Measurements from ENCODE around the gene POMT1. TPM values are rescaled to one million over a fixed set of nuclear protein-coding genes. Genes with fewer than 3 reads are reported as not detected.

POMT1 gene
- total RNA-seq, 1 experiment from 2014 or later: 34.1 TPM

DNA sequence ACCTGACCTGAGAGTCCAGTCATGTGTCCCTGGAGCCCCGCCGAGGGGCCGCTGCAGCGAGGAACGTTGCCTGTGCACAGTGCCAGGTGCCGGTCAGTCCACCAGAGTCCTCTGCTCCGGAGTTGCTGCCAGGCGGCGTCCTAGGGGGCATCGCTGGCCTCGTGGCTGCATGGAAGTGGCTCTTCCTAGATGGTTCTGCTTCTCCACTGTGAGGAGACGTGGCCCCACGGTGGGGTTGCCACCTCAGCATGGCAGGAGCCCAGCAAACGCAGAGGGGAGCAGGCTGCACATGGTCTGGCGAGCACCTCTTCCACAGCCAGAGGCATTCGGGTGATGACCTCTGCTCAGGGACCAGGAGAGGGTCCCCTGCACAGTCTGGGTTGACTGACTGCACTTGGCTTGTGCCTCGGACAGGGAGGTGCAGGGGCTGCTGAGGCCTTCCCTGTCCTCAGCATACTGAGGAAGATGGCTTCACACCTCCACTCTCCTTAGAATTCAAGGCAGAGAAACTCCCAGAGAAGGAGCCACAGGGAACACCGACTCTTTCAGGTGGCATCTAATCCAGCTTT is 25.9 kb upstream of the POMT1 start:
- no peak overlapping the region for H3K18ac ChIP-seq (ENCODE audit: insufficient read length, low read depth, low read length)
- H3K4me1 ChIP-seq (ENCODE audit: insufficient read depth, low read length): no peaks in the 10 kb centered on the region
- H2BK15ac ChIP-seq (ENCODE audit: low read depth, low read length): no peak overlapping the region
- H3T11ph ChIP-seq (ENCODE audit: low read length): no peak overlapping the region
- no peak overlapping the region for H3K4ac ChIP-seq (ENCODE audit: low read depth, low read length)
- no peaks in the 10 kb centered on the region for H3K79me2 ChIP-seq (ENCODE audit: insufficient read depth, low read length)
- no peak overlapping the region for H2AFZ ChIP-seq (ENCODE audit: low read length)
- no peaks in the 10 kb centered on the region for H3K23me2 ChIP-seq (ENCODE audit: insufficient read length, low read depth, low read length, poor library complexity, severe bottlenecking)
- no peaks in the 10 kb centered on the region for H4K20me1 ChIP-seq (ENCODE audit: control insufficient read depth, insufficient read depth, insufficient read length)
- no peak overlapping the region for H3K4me3 Mint-ChIP-seq
- no peak for DNase-seq
- peak overlapping the region in 1 of 3 experiments; percentile 84; a peak in 1 of 7 replicates for H3K27ac Mint-ChIP-seq
- H3K4me1 Mint-ChIP-seq: peaks cover 0 to 3% of the 10 kb centered on the region in 2 experiments; a peak in 1 of 4 replicates
- H3K9me3 ChIP-seq (ENCODE audit: control insufficient read depth, low read depth, low read length): no peaks in the 10 kb centered on the region
- H4K5ac ChIP-seq (ENCODE audit: insufficient read length, low read depth, low read length): no peak overlapping the region
- H2AK5ac ChIP-seq (ENCODE audit: insufficient read length, low read length): no peak overlapping the region
- peaks cover 2% of the 10 kb centered on the region; the same call in 1 of the 2 replicates for H3K27me3 Mint-ChIP-seq (ENCODE audit: low read depth)
- no peak overlapping the region for H2BK120ac ChIP-seq (ENCODE audit: low read depth, low read length, poor library complexity, severe bottlenecking)
- H3K9me3 Mint-ChIP-seq: no peaks in the 10 kb centered on the region
- H4K91ac ChIP-seq (ENCODE audit: insufficient read length, low read depth, low read length): no peak overlapping the region
- TF ChIP-seq, protein P1, sequence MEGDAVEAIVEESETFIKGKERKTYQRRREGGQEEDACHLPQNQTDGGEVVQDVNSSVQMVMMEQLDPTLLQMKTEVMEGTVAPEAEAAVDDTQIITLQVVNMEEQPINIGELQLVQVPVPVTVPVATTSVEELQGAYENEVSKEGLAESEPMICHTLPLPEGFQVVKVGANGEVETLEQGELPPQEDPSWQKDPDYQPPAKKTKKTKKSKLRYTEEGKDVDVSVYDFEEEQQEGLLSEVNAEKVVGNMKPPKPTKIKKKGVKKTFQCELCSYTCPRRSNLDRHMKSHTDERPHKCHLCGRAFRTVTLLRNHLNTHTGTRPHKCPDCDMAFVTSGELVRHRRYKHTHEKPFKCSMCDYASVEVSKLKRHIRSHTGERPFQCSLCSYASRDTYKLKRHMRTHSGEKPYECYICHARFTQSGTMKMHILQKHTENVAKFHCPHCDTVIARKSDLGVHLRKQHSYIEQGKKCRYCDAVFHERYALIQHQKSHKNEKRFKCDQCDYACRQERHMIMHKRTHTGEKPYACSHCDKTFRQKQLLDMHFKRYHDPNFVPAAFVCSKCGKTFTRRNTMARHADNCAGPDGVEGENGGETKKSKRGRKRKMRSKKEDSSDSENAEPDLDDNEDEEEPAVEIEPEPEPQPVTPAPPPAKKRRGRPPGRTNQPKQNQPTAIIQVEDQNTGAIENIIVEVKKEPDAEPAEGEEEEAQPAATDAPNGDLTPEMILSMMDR (conservative IDR thresholded peaks at IDR 0.05): no peak
- no peak overlapping the region for H4K8ac ChIP-seq (replicated peaks; ENCODE audit: insufficient read length, low read depth, low read length)
- no peaks in the 10 kb centered on the region for H3K79me1 ChIP-seq (ENCODE audit: insufficient read depth, low read depth, low read length, poor library complexity, severe bottlenecking)
- no peak overlapping the region for H3K27ac ChIP-seq (ENCODE audit: insufficient read length, low read depth, low read length)
- peaks cover 59 to 91% (median 90%) of the 10 kb centered on the region in 3 experiments for H3K36me3 Mint-ChIP-seq (ENCODE audit: insufficient read depth in 1 of 3, low read depth in 3 of 3)
- H3K27me3 ChIP-seq (ENCODE audit: insufficient read depth, low read length): no peaks in the 10 kb centered on the region
- no peak overlapping the region for H3K56ac ChIP-seq (ENCODE audit: insufficient read length, low read depth, low read length)
- no peak overlapping the region for H2BK5ac ChIP-seq (ENCODE audit: insufficient read length, low read length)
- H3K23ac ChIP-seq (ENCODE audit: insufficient read length, low read depth, low read length): no peak overlapping the region
- H2BK12ac ChIP-seq (ENCODE audit: insufficient read length, low read depth, low read length): no peak overlapping the region
- H3K9ac ChIP-seq (ENCODE audit: extremely low read depth, insufficient read length, low read length): no peak overlapping the region
- no peak overlapping the region for H3K4me2 ChIP-seq (ENCODE audit: insufficient read depth, insufficient read length, low read length)
- no CpG with 5 or more reads among the region's 18 CpGs for whole genome bisulfite sequencing (ENCODE audit: extremely low coverage, insufficient read length, low lambda C conversion rate)
- H2BK20ac ChIP-seq (ENCODE audit: low read depth, low read length, poor library complexity, severe bottlenecking): no peak overlapping the region
- H3K14ac ChIP-seq (ENCODE audit: insufficient read depth, low read length): no peak overlapping the region; the same call in 1 of the 2 replicates

Measured in H9 (cell line).